HepG2 (cell line): ENCODE measurements around the gene COBLL1.

Source experiments
- CBX5 ChIP-seq: sonication (generic); formaldehyde crosslinking; IDR thresholded peaks from 2 replicates; pipeline ENCODE4 v1.4.0; 2020; ENCODE audit warnings: missing genetic modification reagents, borderline replicate concordance
- EZH2 ChIP-seq: conservative IDR thresholded peaks from 2 replicates; pipeline ENCODE4 v1.6.1; 2012; ENCODE audit warnings: mild to moderate bottlenecking, low read depth, low read length, moderate library complexity
- FOXK2 ChIP-seq: fragments of 450-650 bp; IDR thresholded peaks from 2 replicates; pipeline ENCODE4 v1.6.1; 2016
- IRX3 ChIP-seq: sonication (generic); formaldehyde crosslinking; IDR thresholded peaks from 2 replicates; pipeline ENCODE4 v1.8.1; 2023; ENCODE audit warnings: mild to moderate bottlenecking, low read depth, missing genetic modification reagents, borderline replicate concordance
- KLF11 ChIP-seq: IDR thresholded peaks from 2 replicates; pipeline ENCODE4 v1.6.1; 2016; ENCODE audit warnings: missing compliant biosample characterization
- MAZ ChIP-seq, 2 experiments: sonication (generic) in 1 of 2; formaldehyde crosslinking in 1 of 2; IDR thresholded peaks; 2 replicates each; pipeline versions ENCODE4 v1.5.0 to v1.6.1; 2012 to 2020; ENCODE audit warnings: low read depth in 2 of 2, mild to moderate bottlenecking in 2 of 2, borderline replicate concordance in 1 of 2, improper control_type of control experiment in 1 of 2, low read length in 1 of 2, missing genetic modification reagents in 1 of 2, moderate library complexity in 1 of 2
- MXI1 ChIP-seq: IDR thresholded peaks from 3 replicates; pipeline ENCODE4 v1.6.1; 2012; ENCODE audit warnings: low read depth, low read length, inconsistent platforms, borderline replicate concordance
- NR2F1 ChIP-seq, 2 experiments: fragments of 450-650 bp in 1 of 2; formaldehyde crosslinking in 1 of 2; IDR thresholded peaks; 2 replicates each; pipeline versions ENCODE4 v1.5.0 to v1.6.1; 2016 to 2020; ENCODE audit warnings: mild to moderate bottlenecking in 1 of 2, missing compliant biosample characterization in 1 of 2, missing genetic modification reagents in 1 of 2, moderate library complexity in 1 of 2
- SIN3A ChIP-seq: IDR thresholded peaks from 2 replicates; pipeline ENCODE4 v1.6.1; 2011; ENCODE audit warnings: low read depth, mild to moderate bottlenecking, control low read depth, low read length, borderline replicate concordance
- SP2 ChIP-seq: sonication (generic); formaldehyde crosslinking; IDR thresholded peaks from 2 replicates; pipeline ENCODE4 v1.5.1; 2020; ENCODE audit warnings: mild to moderate bottlenecking, missing genetic modification reagents
- ZFX ChIP-seq: sonication (generic); formaldehyde crosslinking; IDR thresholded peaks from 2 replicates; pipeline ENCODE4 v1.4.0; 2020; ENCODE audit warnings: mild to moderate bottlenecking, low read depth, missing genetic modification reagents, moderate library complexity
- ZNF335 ChIP-seq: sonication (generic); formaldehyde crosslinking; IDR thresholded peaks from 2 replicates; pipeline ENCODE4 v1.4.0; 2020; ENCODE audit warnings: missing genetic modification reagents
- TF ChIP-seq, protein P1 (sequence below): sonication (generic); formaldehyde crosslinking; IDR thresholded peaks from 2 replicates; pipeline ENCODE4 v1.5.1; 2020; ENCODE audit warnings: mild to moderate bottlenecking, missing genetic modification reagents, moderate library complexity
- TF ChIP-seq, protein P2 (sequence below): sonication (generic); formaldehyde crosslinking; IDR thresholded peaks from 2 replicates; pipeline ENCODE4 v1.5.0; 2020; ENCODE audit warnings: mild to moderate bottlenecking, missing genetic modification reagents, moderate library complexity

DNA sequence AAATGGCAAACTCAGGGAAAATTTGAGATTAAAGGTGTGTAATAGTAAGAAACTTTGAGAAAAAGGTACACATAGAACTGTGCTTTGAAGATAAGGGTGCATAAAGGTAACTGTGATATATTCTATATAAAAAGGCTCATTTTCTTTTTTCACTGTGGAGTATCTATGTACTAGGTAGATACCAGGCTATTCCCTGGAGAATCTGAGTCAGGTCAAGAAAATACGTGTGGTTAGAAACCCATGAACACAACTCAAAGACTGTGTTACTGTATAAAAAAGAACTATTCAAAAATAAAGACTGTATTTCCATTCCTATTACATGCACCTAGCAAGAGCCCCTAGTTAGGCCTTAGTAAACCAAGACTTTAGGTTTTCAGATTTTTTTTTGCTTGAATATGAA, 120.2 kb downstream of the COBLL1 start:
- TF ChIP-seq MAZ (IDR thresholded peaks at IDR 0.05; ENCODE audit: borderline replicate concordance, low read depth, low read length) = no peak
- TF ChIP-seq MAZ (CRISPR knock-in tag; IDR thresholded peaks at IDR 0.05; ENCODE audit: low read depth) = no peak
- TF ChIP-seq, protein P1, sequence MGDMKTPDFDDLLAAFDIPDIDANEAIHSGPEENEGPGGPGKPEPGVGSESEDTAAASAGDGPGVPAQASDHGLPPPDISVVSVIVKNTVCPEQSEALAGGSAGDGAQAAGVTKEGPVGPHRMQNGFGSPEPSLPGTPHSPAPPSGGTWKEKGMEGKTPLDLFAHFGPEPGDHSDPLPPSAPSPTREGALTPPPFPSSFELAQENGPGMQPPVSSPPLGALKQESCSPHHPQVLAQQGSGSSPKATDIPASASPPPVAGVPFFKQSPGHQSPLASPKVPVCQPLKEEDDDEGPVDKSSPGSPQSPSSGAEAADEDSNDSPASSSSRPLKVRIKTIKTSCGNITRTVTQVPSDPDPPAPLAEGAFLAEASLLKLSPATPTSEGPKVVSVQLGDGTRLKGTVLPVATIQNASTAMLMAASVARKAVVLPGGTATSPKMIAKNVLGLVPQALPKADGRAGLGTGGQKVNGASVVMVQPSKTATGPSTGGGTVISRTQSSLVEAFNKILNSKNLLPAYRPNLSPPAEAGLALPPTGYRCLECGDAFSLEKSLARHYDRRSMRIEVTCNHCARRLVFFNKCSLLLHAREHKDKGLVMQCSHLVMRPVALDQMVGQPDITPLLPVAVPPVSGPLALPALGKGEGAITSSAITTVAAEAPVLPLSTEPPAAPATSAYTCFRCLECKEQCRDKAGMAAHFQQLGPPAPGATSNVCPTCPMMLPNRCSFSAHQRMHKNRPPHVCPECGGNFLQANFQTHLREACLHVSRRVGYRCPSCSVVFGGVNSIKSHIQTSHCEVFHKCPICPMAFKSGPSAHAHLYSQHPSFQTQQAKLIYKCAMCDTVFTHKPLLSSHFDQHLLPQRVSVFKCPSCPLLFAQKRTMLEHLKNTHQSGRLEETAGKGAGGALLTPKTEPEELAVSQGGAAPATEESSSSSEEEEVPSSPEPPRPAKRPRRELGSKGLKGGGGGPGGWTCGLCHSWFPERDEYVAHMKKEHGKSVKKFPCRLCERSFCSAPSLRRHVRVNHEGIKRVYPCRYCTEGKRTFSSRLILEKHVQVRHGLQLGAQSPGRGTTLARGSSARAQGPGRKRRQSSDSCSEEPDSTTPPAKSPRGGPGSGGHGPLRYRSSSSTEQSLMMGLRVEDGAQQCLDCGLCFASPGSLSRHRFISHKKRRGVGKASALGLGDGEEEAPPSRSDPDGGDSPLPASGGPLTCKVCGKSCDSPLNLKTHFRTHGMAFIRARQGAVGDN (CRISPR knock-in tag) = no peak
- no peak for TF ChIP-seq FOXK2
- TF ChIP-seq IRX3 (CRISPR knock-in tag) = no peak
- TF ChIP-seq, protein P2, sequence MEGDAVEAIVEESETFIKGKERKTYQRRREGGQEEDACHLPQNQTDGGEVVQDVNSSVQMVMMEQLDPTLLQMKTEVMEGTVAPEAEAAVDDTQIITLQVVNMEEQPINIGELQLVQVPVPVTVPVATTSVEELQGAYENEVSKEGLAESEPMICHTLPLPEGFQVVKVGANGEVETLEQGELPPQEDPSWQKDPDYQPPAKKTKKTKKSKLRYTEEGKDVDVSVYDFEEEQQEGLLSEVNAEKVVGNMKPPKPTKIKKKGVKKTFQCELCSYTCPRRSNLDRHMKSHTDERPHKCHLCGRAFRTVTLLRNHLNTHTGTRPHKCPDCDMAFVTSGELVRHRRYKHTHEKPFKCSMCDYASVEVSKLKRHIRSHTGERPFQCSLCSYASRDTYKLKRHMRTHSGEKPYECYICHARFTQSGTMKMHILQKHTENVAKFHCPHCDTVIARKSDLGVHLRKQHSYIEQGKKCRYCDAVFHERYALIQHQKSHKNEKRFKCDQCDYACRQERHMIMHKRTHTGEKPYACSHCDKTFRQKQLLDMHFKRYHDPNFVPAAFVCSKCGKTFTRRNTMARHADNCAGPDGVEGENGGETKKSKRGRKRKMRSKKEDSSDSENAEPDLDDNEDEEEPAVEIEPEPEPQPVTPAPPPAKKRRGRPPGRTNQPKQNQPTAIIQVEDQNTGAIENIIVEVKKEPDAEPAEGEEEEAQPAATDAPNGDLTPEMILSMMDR (CRISPR knock-in tag) = no peak
- TF ChIP-seq CBX5 (CRISPR knock-in tag) = no peak
- no peak for TF ChIP-seq MXI1
- no peak for TF ChIP-seq ZNF335 (CRISPR knock-in tag)
- TF ChIP-seq EZH2 = no peak
- no peak for TF ChIP-seq KLF11 (CRISPR knock-in tag)
- no peak for TF ChIP-seq ZFX (CRISPR knock-in tag)
- no peak for TF ChIP-seq SIN3A
- TF ChIP-seq SP2 (CRISPR knock-in tag) = no peak
- TF ChIP-seq NR2F1 (CRISPR knock-in tag; IDR thresholded peaks at IDR 0.05) = no peak
